ENCODE measurements around the gene ANKRD33.

ANKRD33 gene

GRCh38 chr12:51848326-51848727, 39.6 kb upstream of the ANKRD33 start, which contains the start of gene FIGNL2:
Gene FIGNL2, minus strand, starts transcription at chr12:51848718. Its CDS starts 26,305 bp downstream, at chr12:51822413.
- no peak for TF ChIP-seq CTCF (IDR thresholded peaks at IDR 0.05)
- peak within 1 kb of the TSS in 1 of 2 experiments; percentile 21 for H3K4me3 ChIP-seq (ENCODE audit: low read depth in 1 of 2, low read length in 1 of 2)
- H3K4me1 ChIP-seq (ENCODE audit: control insufficient read depth in 1 of 2, insufficient read depth in 1 of 2, low read depth in 1 of 2, low read length in 1 of 2) = peaks cover 13 to 26% of the 10 kb centered on the region in 2 experiments
- H3K27me3 ChIP-seq = peaks cover 100% of the 10 kb centered on the region
- H3K9me3 ChIP-seq = no peaks in the 10 kb centered on the region
- H3K36me3 ChIP-seq = no peaks in the 10 kb centered on the region
- H3K27ac ChIP-seq = no peak within 1 kb of the TSS

GRCh38 chr12:51848841-51849735, 38.8 kb upstream of the ANKRD33 start:
- peaks cover 13 to 26% of the 10 kb centered on the region in 2 experiments for H3K4me1 ChIP-seq (ENCODE audit: control insufficient read depth in 1 of 2, insufficient read depth in 1 of 2, low read depth in 1 of 2, low read length in 1 of 2)
- H3K4me3 ChIP-seq (ENCODE audit: low read depth in 1 of 2, low read length in 1 of 2) = no peak overlapping the region
- no peak for TF ChIP-seq CTCF (IDR thresholded peaks at IDR 0.05)
- H3K9me3 ChIP-seq = no peaks in the 10 kb centered on the region
- no peak overlapping the region for H3K27ac ChIP-seq
- no peaks in the 10 kb centered on the region for H3K36me3 ChIP-seq
- H3K27me3 ChIP-seq = peaks cover 97% of the 10 kb centered on the region

GRCh38 chr12:51850081-51850964, 37.6 kb upstream of the ANKRD33 start:
- Histone ChIP-seq H3K4me1 (ENCODE audit: control insufficient read depth in 1 of 2, insufficient read depth in 1 of 2, low read depth in 1 of 2, low read length in 1 of 2) (peaks cover 13 to 26% of the 10 kb centered on the region in 2 experiments), H3K27me3 (peaks cover 92% of the 10 kb centered on the region), H3K9me3 (no peaks in the 10 kb centered on the region), H3K4me3 (ENCODE audit: low read depth in 1 of 2, low read length in 1 of 2) (no peak overlapping the region), H3K36me3 (no peaks in the 10 kb centered on the region), H3K27ac (no peak overlapping the region)
- no peak for TF ChIP-seq CTCF (IDR thresholded peaks at IDR 0.05)

DNA sequence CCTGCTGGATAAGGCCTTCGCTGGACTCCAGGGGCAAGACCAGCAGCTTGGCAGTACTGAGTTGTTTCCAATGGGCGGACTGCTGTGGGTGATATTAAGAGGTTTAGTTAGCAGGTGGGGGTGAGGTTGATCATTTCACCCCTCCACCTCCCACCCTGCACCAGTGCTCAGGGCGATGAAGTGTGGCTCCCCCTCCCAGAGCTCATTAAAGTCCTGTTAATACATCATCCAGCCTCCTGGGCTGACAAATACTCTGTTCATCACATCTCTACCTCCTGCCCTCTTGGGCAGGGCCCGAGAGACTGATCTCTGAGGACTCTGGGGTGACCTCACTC, 37.0 kb upstream of the ANKRD33 start:
- no peak for TF ChIP-seq CTCF (IDR thresholded peaks at IDR 0.05)
- Histone ChIP-seq H3K4me3 (ENCODE audit: low read depth in 1 of 2, low read length in 1 of 2) (no peak overlapping the region), H3K9me3 (no peaks in the 10 kb centered on the region), H3K27me3 (peaks cover 91% of the 10 kb centered on the region), H3K27ac (no peak overlapping the region), H3K4me1 (ENCODE audit: control insufficient read depth in 1 of 2, insufficient read depth in 1 of 2, low read depth in 1 of 2, low read length in 1 of 2) (peaks cover 13 to 26% of the 10 kb centered on the region in 2 experiments), H3K36me3 (no peaks in the 10 kb centered on the region)

GRCh38 chr12:51851413-51852124, 36.3 kb upstream of the ANKRD33 start:
- TF ChIP-seq CTCF (IDR thresholded peaks at IDR 0.05) = no peak
- Histone ChIP-seq H3K4me1 (ENCODE audit: control insufficient read depth in 1 of 2, insufficient read depth in 1 of 2, low read depth in 1 of 2, low read length in 1 of 2) (peaks cover 13 to 26% of the 10 kb centered on the region in 2 experiments), H3K36me3 (no peaks in the 10 kb centered on the region), H3K4me3 (ENCODE audit: low read depth in 1 of 2, low read length in 1 of 2) (no peak overlapping the region), H3K27ac (no peak overlapping the region), H3K9me3 (no peaks in the 10 kb centered on the region), H3K27me3 (peaks cover 91% of the 10 kb centered on the region)

All from neutrophil (primary cell).